Measurements from ENCODE around the gene FAM180B.
"Not testable (repeated sequence)": the region's sequence is repeated elsewhere in the genome, so short reads cannot be mapped to it uniquely, and the experiment has no call there.

Gene FAM180B

GRCh38 chr11:47617417-47617809 is 30.9 kb downstream of the FAM180B start:
- no peak for TF ChIP-seq CTCF (IDR thresholded peaks at IDR 0.05; ENCODE audit: extremely low read depth, missing control alignments)
- no peak for DNase-seq (ENCODE audit: low spot score)

DNA sequence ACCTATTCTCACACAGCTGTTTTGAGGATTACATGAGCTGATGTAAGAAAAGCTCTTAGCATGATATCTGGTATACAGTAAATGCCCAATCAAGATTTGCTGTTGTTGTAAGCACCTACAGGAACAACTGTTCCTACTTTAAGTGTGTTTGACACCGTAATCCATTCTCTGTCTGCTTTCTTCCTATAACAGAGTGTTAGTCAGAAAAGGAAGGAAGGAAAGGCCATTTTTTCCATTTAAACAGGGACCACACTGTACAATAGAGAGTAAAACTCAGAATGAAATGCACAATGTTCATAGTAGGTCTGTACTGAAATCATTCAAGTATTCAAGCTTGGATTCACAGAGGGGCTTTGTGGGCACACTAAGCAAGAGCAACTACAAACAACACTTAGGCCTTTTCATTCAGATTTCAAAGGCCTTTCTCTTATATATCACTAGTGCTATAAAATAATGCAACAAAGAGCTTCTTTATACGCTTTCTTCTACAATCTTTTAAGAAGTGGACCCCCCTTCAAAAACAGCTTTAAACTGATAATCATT is 34.4 kb downstream of the FAM180B start:
- no peak for DNase-seq (ENCODE audit: low spot score)
- no peak for TF ChIP-seq CTCF (IDR thresholded peaks at IDR 0.05; ENCODE audit: extremely low read depth, missing control alignments)

GRCh38 chr11:47626234-47626633 is 39.8 kb downstream of the FAM180B start:
- DNase-seq (ENCODE audit: low spot score) = no peak

GRCh38 chr11:47628026-47628425 is 41.5 kb downstream of the FAM180B start:
- DNase-seq (ENCODE audit: low spot score) = no peak
- no peak for TF ChIP-seq CTCF (IDR thresholded peaks at IDR 0.05; ENCODE audit: extremely low read depth, missing control alignments)

More at GRCh38 chr11:47626234-47626633, 39.8 kb downstream of the FAM180B start:
- no peak for TF ChIP-seq CTCF (IDR thresholded peaks at IDR 0.05; ENCODE audit: extremely low read depth, missing control alignments)

DNA sequence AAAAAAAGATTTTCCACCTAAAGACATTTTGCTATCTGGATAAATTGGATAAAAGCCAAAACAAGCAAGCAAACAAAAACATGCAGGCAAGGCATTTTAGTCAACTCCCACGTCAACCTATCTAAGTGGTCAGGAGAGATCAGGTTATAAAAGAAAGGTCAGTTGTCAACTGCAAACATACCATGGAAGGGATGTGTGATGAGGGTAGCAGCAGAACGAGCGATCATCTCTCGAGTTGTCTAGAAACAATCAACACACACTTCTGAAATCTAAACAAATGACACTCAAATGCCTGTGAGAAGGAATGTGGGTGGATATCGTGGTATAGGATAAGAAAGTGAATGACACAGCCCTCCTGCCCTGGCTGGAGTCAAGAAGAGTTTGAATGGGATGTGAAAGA is 45.0 kb downstream of the FAM180B start:
- no peak for TF ChIP-seq CTCF (IDR thresholded peaks at IDR 0.05; ENCODE audit: extremely low read depth, missing control alignments)
- DNase-seq (ENCODE audit: low spot score) = no peak

DNA sequence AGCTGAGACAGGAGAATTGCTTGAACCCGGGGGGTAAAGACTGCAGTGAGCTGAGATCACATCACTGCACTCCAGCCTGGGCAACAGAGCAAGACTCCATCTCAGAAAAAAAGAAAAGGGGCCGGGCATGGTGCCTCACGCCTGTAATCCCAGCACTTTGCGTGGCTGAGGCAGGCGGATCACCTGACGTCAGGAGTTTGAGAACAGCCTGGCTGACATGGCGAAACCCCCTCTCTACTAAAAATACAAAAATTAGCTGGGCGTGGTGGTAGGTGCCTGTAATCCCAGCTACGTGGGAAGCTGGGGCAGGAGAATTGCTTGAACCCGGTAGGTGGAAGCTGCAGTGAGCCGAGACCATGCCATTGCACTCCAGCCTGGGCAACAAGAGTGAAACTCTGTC is 49.9 kb downstream of the FAM180B start:
- DNase-seq (ENCODE audit: low spot score) = not testable (repeated sequence)

Measured in GM20000 (cell line).